Measurements from ENCODE around the gene OR8B4. TPM values are rescaled to one million over a fixed set of nuclear protein-coding genes. Genes with fewer than 3 reads are reported as not detected.
"Not testable (repeated sequence)": the region's sequence is repeated elsewhere in the genome, so short reads cannot be mapped to it uniquely, and the experiment has no call there.

Gene OR8B4
- total RNA-seq, 2 experiments from 2014 or later, result not detected

- Mint-ChIP-seq H3K9me3 (no peaks in the 10 kb centered on the region), H3K4me1 (ENCODE audit: low read depth) (no peaks in the 10 kb centered on the region), H3K27ac (no peak overlapping the region), H3K27me3 (peaks cover 2% of the 10 kb centered on the region), H3K4me3 (no peak overlapping the region), H3K36me3 (no peaks in the 10 kb centered on the region)
- POLR2A ChIA-PET, result no interaction called here
- CTCF ChIA-PET, result interaction anchor here (0.7 kb wide), 1 partner anchor 142 kb away, joined by 3 read pairs; no protein-coding TSS in a partner anchor
- DNase-seq, result no peak
- intact Hi-C loops (cut with micrococcal nuclease), result no loop called here
These were observed 18.2 kb upstream of the OR8B4 start for GRCh38 chr11:124442847-124443246.

GRCh38 chr11:124442442-124442841 lies 17.8 kb upstream of the OR8B4 start:
- Mint-ChIP-seq H3K4me3 (no peak overlapping the region), H3K27me3 (peaks cover 1% of the 10 kb centered on the region), H3K27ac (no peak overlapping the region), H3K4me1 (ENCODE audit: low read depth) (no peaks in the 10 kb centered on the region), H3K36me3 (no peaks in the 10 kb centered on the region), H3K9me3 (no peaks in the 10 kb centered on the region)
- POLR2A ChIA-PET, result no interaction called here
- intact Hi-C loops (cut with micrococcal nuclease), result no loop called here
- DNase-seq, result no peak
- CTCF ChIA-PET, result interaction anchor here (0.7 kb wide), 1 partner anchor 143 kb away, joined by 3 read pairs; no protein-coding TSS in a partner anchor

GRCh38 chr11:124441519-124441918 lies 16.8 kb upstream of the OR8B4 start:
- Mint-ChIP-seq H3K4me1 (ENCODE audit: low read depth) (no peaks in the 10 kb centered on the region), H3K9me3 (no peaks in the 10 kb centered on the region), H3K27ac (no peak overlapping the region), H3K36me3 (no peaks in the 10 kb centered on the region), H3K4me3 (no peak overlapping the region), H3K27me3 (peaks cover 1% of the 10 kb centered on the region)
- intact Hi-C loops (cut with micrococcal nuclease), result no loop called here
- DNase-seq, result no peak
- ChIA-PET CTCF (no interaction called here), POLR2A (no interaction called here)

GRCh38 chr11:124441081-124441480 lies 16.4 kb upstream of the OR8B4 start:
- intact Hi-C loops (cut with micrococcal nuclease), result no loop called here
- ChIA-PET CTCF (no interaction called here), POLR2A (no interaction called here)
- H3K9me3 Mint-ChIP-seq, result no peaks in the 10 kb centered on the region
- no peak for DNase-seq
- H3K27ac Mint-ChIP-seq, result no peak overlapping the region
- peaks cover 1% of the 10 kb centered on the region for H3K27me3 Mint-ChIP-seq
- no peak overlapping the region for H3K4me3 Mint-ChIP-seq
- H3K36me3 Mint-ChIP-seq, result no peaks in the 10 kb centered on the region
- no peaks in the 10 kb centered on the region for H3K4me1 Mint-ChIP-seq (ENCODE audit: low read depth)

- Mint-ChIP-seq H3K4me3 (no peak overlapping the region), H3K27ac (no peak overlapping the region), H3K9me3 (no peaks in the 10 kb centered on the region), H3K36me3 (no peaks in the 10 kb centered on the region), H3K27me3 (peaks cover 1% of the 10 kb centered on the region), H3K4me1 (ENCODE audit: low read depth) (no peaks in the 10 kb centered on the region)
- intact Hi-C loops (cut with micrococcal nuclease), result no loop called here
- CTCF ChIA-PET, result no interaction called here
- POLR2A ChIA-PET, result no interaction called here
- DNase-seq, result no peak
These were observed 15.9 kb upstream of the OR8B4 start for GRCh38 chr11:124440608-124441007.

- Mint-ChIP-seq H3K9me3 (peaks cover 2% of the 10 kb centered on the region), H3K36me3 (no peaks in the 10 kb centered on the region), H3K4me3 (no peak overlapping the region), H3K27me3 (no peaks in the 10 kb centered on the region), H3K27ac (no peak overlapping the region), H3K4me1 (ENCODE audit: low read depth) (no peaks in the 10 kb centered on the region)
- DNase-seq, result no peak
- CTCF ChIA-PET, result no interaction called here
- POLR2A ChIA-PET, result no interaction called here
- intact Hi-C loops (cut with micrococcal nuclease), result no loop called here
These were observed 10.0 kb upstream of the OR8B4 start for GRCh38 chr11:124434699-124435098.

GRCh38 chr11:124429599-124429998 lies 4.9 kb upstream of the OR8B4 start:
- no peak for DNase-seq
- Mint-ChIP-seq H3K36me3 (no peaks in the 10 kb centered on the region), H3K4me1 (ENCODE audit: low read depth) (no peaks in the 10 kb centered on the region), H3K27ac (no peak overlapping the region), H3K27me3 (no peaks in the 10 kb centered on the region), H3K4me3 (no peak overlapping the region), H3K9me3 (peaks cover 8% of the 10 kb centered on the region)
- CTCF ChIA-PET, result interaction anchor here (1.0 kb wide), 2 partner anchors 10 to 28 kb away, joined by 3 read pairs; no protein-coding TSS in a partner anchor
- POLR2A ChIA-PET, result no interaction called here
- intact Hi-C loops (cut with micrococcal nuclease), result no loop called here

GRCh38 chr11:124421043-124421442 lies 3.6 kb downstream of the OR8B4 start:
- CTCF ChIA-PET, result no interaction called here
- Mint-ChIP-seq H3K27me3 (peaks cover 5% of the 10 kb centered on the region), H3K4me3 (no peak overlapping the region), H3K36me3 (no peaks in the 10 kb centered on the region), H3K27ac (no peak overlapping the region), H3K9me3 (no peaks in the 10 kb centered on the region), H3K4me1 (ENCODE audit: low read depth) (no peaks in the 10 kb centered on the region)
- intact Hi-C loops (cut with micrococcal nuclease), result no loop called here
- no peak for DNase-seq
- POLR2A ChIA-PET, result no interaction called here

GRCh38 chr11:124415356-124415923 lies 9.2 kb downstream of the OR8B4 start:
- H3K9me3 Mint-ChIP-seq, result no peaks in the 10 kb centered on the region
- ChIA-PET POLR2A (no interaction called here), CTCF (interaction anchor here (0.6 to 5.4 kb wide), 8 partner anchors 14 to 344 kb away, joined by 3 to 33 read pairs (median 4); no protein-coding TSS in a partner anchor)
- intact Hi-C loops (cut with micrococcal nuclease), result loop anchor here (1.0 to 10.0 kb wide), 2 partner anchors 171 to 449 kb away; partner anchors contain the start of gene ROBO3
- H3K27me3 Mint-ChIP-seq, result peaks cover 8% of the 10 kb centered on the region
- no peaks in the 10 kb centered on the region for H3K4me1 Mint-ChIP-seq (ENCODE audit: low read depth)
- no peak overlapping the region for H3K4me3 Mint-ChIP-seq
- no peaks in the 10 kb centered on the region for H3K36me3 Mint-ChIP-seq
- no peak for DNase-seq
- H3K27ac Mint-ChIP-seq, result no peak overlapping the region

- POLR2A ChIA-PET, result no interaction called here
- Mint-ChIP-seq H3K36me3 (no peaks in the 10 kb centered on the region), H3K27me3 (peaks cover 6% of the 10 kb centered on the region), H3K27ac (no peak overlapping the region), H3K4me1 (ENCODE audit: low read depth) (no peaks in the 10 kb centered on the region), H3K9me3 (no peaks in the 10 kb centered on the region), H3K4me3 (no peak overlapping the region)
- intact Hi-C loops (cut with micrococcal nuclease), result loop anchor here (10.0 kb wide), 2 partner anchors 425 to 455 kb away; partner anchors contain the start of gene ROBO3
- CTCF ChIA-PET, result interaction anchor here (0.8 kb wide), 1 partner anchor 18 kb away, joined by 3 read pairs; no protein-coding TSS in a partner anchor
- DNase-seq, result no peak
These were observed 14.8 kb downstream of the OR8B4 start for GRCh38 chr11:124409906-124410305.

GRCh38 chr11:124405581-124405980 lies 19.1 kb downstream of the OR8B4 start:
- Mint-ChIP-seq H3K36me3 (no peaks in the 10 kb centered on the region), H3K27ac (no peak overlapping the region), H3K4me3 (no peak overlapping the region), H3K27me3 (peaks cover 4% of the 10 kb centered on the region), H3K9me3 (no peaks in the 10 kb centered on the region), H3K4me1 (ENCODE audit: low read depth) (peaks cover 2% of the 10 kb centered on the region)
- ChIA-PET CTCF (no interaction called here), POLR2A (no interaction called here)
- intact Hi-C loops (cut with micrococcal nuclease), result loop anchor here (10.0 kb wide), 1 partner anchor 429 kb away; no protein-coding TSS in a partner anchor
- no peak for DNase-seq

GRCh38 chr11:124403186-124403585 lies 21.5 kb downstream of the OR8B4 start:
- not testable (repeated sequence) for H3K4me3 Mint-ChIP-seq

More at GRCh38 chr11:124403186-124403585, 21.5 kb downstream of the OR8B4 start:
- H3K4me1 Mint-ChIP-seq (ENCODE audit: low read depth); POLR2A ChIA-PET; H3K27me3 Mint-ChIP-seq; DNase-seq; H3K27ac Mint-ChIP-seq; H3K9me3 Mint-ChIP-seq; H3K36me3 Mint-ChIP-seq: not testable (repeated sequence)
- intact Hi-C loops (cut with micrococcal nuclease), result loop anchor here (5.0 to 10.0 kb wide), 2 partner anchors 359 to 432 kb away; partner anchors contain the start of gene ESAM
- CTCF ChIA-PET, result interaction anchor here (0.9 to 2.7 kb wide), 5 partner anchors 13 to 339 kb away, joined by 3 to 17 read pairs (median 5); no protein-coding TSS in a partner anchor

All from activated CD4-positive, alpha-beta memory T cell treated with anti-CD3 and anti-CD28 coated beads for 36 hours (primary cell).